Measurements from ENCODE around the gene FOXP2.

The FOXP2 gene

DNA sequence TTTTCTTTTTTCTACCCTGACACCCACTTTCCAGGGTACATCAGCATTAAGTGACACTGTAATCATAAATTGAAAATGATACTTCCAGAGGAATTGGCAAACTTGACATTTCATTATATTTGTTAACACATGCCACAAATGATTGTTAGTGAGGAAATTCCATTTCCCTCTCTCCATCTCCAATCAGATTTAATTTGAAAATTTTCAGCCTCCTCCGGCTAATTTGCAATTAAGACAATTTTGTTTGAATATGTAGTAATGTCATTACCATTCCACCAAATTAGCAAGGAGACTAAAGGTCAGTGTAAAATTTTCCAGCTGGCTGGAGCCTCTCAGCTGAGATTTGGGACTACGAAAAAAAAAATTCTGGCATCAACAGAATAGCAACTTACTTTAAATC, 242.7 kb downstream of the FOXP2 start:
- no peak for DNase-seq (ENCODE audit: low spot score)

GRCh38 chr7:114658216-114658615, 243.6 kb downstream of the FOXP2 start:
- no peak for DNase-seq (ENCODE audit: low spot score)

DNA sequence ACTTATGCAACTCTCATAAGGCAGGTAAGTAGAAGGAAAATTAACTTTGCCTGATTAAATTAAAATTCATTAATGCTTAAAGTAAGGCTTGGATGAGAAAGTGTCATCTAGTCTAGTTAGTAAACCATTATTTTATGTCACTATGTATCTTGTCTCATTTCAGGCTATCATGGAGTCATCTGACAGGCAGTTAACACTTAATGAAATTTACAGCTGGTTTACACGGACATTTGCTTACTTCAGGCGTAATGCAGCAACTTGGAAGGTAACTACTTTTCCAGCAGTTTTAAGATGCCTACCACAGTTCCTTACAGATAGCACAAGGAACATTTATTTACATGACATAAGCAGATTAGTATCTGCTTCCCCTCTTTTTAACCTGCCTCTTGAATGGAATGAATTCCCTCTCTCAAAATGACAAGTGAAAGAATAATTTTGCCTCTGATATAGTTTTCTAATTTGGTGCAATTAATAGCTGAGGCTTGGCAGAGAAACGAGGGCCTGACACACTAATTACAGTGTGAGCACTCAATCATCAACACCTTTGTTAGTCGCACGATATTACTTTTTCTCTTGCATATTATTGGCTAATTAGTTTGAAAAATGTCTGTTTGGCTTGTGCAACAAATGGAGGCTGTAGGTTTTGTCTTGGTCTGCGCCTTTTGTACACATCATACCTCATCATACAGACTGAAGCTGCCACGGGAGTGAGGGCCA, 245.0 kb downstream of the FOXP2 start:
- DNase-seq (ENCODE audit: low spot score), result no peak

DNA sequence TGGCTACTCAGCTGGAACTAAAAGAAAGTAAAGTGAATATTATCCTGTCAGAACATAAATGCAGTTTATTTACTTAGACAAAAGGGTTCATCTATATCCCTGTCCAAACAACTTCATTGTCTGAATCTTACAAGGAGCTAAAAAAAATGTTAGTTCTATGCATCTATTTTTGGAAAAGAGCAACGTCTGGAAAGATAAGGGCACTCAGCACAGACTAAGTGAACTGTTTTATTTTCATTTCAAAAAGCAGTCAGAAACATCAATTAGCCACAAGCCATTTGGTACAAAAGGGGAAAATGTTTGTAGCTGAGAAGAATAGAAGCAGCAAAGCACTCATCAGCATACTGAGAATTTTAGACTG, 245.5 kb downstream of the FOXP2 start:
- no peak for DNase-seq (ENCODE audit: low spot score)

DNA sequence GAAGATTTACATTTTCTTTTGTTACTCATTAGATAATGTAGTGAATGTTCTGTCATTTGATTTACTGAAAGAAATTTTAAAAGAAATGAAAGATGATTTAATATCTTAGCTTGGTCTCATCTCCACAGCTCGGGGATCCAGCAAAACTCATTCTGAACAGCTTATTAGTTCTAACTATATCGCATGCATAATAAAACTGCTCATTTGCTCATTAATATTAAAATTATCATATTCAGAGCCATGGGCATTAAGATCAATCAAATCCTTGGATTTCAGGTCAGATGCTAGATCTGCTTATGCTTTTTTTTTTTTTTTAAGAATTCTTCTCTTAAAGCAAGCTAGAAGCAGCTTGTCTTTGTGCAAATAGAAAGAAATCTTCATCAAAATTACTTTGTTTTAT, 246.1 kb downstream of the FOXP2 start:
- DNase-seq (ENCODE audit: low spot score), result no peak

- DNase-seq (ENCODE audit: low spot score), result no peak
Observed at GRCh38 chr7:114662002-114662677, 247.5 kb downstream of the FOXP2 start.

DNA sequence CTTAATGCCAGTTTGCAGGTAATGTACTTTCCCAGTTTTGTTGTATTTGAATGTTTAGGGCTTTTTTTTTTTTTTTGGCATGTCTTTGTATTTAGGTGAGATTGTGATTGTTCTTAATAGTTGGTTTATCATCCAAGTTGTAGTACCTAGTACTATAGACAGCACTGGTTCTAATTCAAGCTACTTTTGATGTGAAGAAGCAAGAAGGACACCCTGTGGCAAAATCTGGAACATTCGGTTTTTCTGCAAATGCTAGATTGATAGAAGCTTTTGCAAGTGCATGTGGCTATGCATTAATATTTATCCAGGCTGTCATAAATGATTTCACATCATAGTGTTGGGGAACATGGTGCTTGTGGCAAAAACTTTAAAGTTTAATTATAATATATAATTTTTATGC, 248.9 kb downstream of the FOXP2 start:
- peak; percentile 27 for DNase-seq (ENCODE audit: low spot score)

- DNase-seq (ENCODE audit: low spot score), result no peak
Observed at GRCh38 chr7:114670676-114671075, 256.1 kb downstream of the FOXP2 start.

- DNase-seq (ENCODE audit: low spot score), result no peak
Observed at GRCh38 chr7:114671563-114672123, 257.0 kb downstream of the FOXP2 start.

GRCh38 chr7:114678116-114678515, 263.5 kb downstream of the FOXP2 start:
- no peak for DNase-seq (ENCODE audit: low spot score)

- no peak for DNase-seq (ENCODE audit: low spot score)
Observed at GRCh38 chr7:114687238-114687637, 272.6 kb downstream of the FOXP2 start.

- DNase-seq (ENCODE audit: low spot score), result no peak
Observed at GRCh38 chr7:114688443-114689055, 273.9 kb downstream of the FOXP2 start.

GRCh38 chr7:114689406-114689805, 274.8 kb downstream of the FOXP2 start:
- DNase-seq (ENCODE audit: low spot score), result no peak

DNA sequence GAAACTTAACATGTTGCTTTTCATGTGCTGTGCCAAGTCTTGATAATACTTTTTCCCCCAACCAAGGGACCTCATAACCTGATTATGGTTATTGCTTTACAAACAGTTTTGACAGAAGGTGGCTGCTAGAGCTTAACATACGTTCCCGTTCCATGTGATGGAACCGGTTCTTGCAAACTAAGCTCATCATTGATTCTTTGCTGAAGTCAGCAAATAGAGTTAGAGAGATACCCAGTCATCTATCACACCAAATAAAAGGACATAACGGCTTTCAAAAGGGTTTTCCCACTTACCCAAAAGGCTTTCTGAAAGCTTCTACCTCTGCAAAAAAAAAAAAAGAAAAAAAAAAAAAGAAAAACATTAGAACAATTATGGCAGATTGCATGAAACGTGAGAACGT, 277.0 kb downstream of the FOXP2 start:
- DNase-seq (ENCODE audit: low spot score), result no peak

GRCh38 chr7:114695182-114695581, 280.6 kb downstream of the FOXP2 start:
- DNase-seq (ENCODE audit: low spot score), result no peak

GRCh38 chr7:114700247-114700928, 285.8 kb downstream of the FOXP2 start:
- no peak for DNase-seq (ENCODE audit: low spot score)

DNA sequence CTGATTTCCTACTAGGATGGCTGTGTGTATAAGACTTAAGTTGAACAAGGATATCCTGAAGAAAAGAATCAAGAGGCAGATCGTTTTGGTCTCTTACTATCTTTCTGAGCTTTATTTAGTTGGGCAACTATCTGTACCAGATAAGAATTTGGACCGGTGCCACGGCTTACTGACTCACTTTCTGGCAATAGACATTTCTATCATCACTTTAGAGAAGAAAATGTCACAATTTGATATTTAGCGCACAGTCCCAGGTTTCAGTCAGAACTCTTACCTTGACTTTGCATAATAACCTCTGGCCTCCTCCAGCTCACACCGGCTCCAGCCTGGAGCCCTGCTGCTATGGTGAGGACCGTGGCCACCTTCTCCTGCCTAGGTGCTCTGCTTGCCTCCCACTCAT, 289.1 kb downstream of the FOXP2 start:
- no peak for DNase-seq (ENCODE audit: low spot score)

GRCh38 chr7:114708646-114709045, 294.0 kb downstream of the FOXP2 start:
- no peak for DNase-seq (ENCODE audit: low spot score)

- no peak for DNase-seq (ENCODE audit: low spot score)
Observed at GRCh38 chr7:114710499-114710898, 295.9 kb downstream of the FOXP2 start.

- no peak for DNase-seq (ENCODE audit: low spot score)
Observed at GRCh38 chr7:114711241-114711640, 296.6 kb downstream of the FOXP2 start.

GRCh38 chr7:114715907-114716306, 301.3 kb downstream of the FOXP2 start:
- DNase-seq (ENCODE audit: low spot score), result no peak

DNA sequence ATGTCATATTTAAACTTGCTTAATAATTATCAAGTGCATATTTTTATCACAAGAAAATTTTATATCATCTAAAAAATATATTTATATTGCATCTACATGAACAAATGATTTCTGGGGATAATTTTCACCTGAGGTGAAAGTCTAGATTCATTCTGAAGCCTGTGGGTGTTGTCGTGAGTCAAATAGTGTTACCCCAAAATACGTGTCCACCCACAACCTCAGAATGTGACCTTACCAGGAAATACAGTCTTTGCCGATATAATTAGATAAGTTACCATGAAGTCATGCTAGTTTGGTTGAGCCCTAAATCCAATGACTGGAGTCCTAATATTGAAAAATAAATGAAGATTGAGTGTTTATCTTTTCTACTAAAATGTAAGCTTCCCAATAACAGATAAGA, 304.2 kb downstream of the FOXP2 start:
- DNase-seq (ENCODE audit: low spot score), result no peak

- DNase-seq (ENCODE audit: low spot score), result no peak
Observed at GRCh38 chr7:114720725-114721124, 306.1 kb downstream of the FOXP2 start.
